PC-9 (cell line): ENCODE data around the gene GFM1.

Experiments
- CTCF ChIP-seq: fragments of 200-600 bp; sonication (generic); conservative IDR thresholded peaks from 2 replicates; pipeline ENCODE4 v1.6.1; 2017; ENCODE audit warnings: mixed run types, antibody characterized with exemption, mild to moderate bottlenecking, moderate library complexity
- EZH2 ChIP-seq: fragments of 200-600 bp; sonication (generic); IDR thresholded peaks from 2 replicates; pipeline ENCODE4 v1.8.0; 2017; ENCODE audit warnings: antibody characterized with exemption, low read depth

DNA sequence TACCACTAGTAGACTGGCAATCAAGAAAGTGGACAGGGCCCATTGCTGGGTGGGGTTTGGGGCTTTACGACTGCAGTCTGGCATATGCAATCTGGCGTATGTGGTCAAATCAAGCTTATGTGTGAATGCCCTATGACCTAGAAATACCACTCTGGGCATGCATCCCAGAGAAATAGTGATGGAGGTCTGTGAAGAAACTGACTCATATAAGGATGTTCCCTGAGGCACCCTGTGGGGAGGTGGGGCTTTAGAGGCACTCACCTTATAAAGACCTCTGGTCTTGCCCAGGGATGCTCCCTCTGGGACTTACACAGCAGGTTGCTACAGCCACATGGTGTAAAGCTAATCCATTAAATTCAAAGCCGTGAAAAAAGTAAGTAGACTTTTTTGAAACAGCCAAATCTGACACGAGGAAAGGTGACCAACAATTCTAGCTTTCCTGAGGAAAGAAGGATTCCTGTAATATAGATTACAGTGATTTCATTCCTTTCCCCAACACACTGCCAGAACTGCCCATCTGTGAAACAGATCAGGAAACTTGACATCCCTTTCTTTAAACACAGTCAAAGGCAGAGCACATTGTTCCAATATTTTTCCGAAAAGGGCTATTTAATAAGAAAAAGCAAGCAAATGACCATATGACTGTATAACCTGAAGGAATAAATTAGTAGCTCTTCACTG lies 74.3 kb downstream of the GFM1 start:
- no peak for TF ChIP-seq CTCF
- no peak for TF ChIP-seq EZH2
